Activated CD4-positive, CD25-positive, alpha-beta regulatory T cell treated with anti-CD3 and anti-CD28 coated beads, Interleukin-2, amount 50 U/mL, for 16 hours (primary cell): Measurements from ENCODE around the gene QPRT.
"Not testable (repeated sequence)": the region's sequence is repeated elsewhere in the genome, so short reads cannot be mapped to it uniquely, and the experiment has no call there.

ENCODE experiments used
- DNase-seq: peaks from one replicate; pipeline ENCODE4 v3.0.0-alpha.2; 2020; ENCODE audit warnings: low read depth, low spot score

QPRT gene

DNA sequence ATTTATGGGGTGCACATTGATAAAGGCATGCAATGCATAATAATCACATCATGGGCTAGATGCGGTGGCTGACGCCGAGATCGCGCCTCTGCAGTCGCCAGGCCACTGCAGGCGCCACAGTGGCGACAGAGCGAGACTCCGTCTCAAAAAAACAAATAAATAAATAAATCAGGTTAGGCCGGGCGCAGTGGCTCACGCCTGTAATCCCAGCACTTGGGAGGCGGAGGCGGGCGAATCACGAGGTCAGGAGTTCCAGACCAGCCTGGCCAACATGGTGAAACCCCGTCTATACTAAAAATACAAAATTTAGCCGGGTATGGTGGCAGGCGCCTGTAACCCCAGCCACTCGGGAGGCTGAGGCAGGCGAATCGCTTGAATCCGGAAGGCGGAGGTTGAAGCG lies 13.6 kb downstream of the QPRT start:
- DNase-seq = not testable (repeated sequence)

DNA sequence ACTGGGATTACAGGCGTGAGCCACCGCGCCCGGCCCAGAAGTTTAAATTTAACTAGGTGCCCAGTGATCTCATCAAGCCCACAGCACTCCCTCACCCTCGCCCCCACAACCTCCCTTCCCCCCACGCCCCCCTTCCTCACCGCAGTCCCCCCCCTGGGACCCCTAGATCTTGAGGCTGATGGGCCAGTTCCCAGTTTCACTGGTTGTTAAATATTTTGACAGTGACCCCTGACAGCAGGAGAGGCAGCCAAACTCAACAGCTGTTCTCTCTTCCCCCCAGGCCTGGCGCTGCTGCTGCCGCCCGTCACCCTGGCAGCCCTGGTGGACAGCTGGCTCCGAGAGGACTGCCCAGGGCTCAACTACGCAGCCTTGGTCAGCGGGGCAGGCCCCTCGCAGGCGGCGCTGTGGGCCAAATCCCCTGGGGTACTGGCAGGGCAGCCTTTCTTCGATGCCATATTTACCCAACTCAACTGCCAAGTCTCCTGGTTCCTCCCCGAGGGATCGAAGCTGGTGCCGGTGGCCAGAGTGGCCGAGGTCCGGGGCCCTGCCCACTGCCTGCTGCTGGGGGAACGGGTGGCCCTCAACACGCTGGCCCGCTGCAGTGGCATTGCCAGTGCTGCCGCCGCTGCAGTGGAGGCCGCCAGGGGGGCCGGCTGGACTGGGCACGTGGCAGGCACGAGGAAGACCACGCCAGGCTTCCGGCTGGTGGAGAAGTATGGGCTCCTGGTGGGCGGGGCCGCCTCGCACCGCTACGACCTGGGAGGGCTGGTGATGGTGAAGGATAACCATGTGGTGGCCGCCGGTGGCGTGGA lies 15.6 kb downstream of the QPRT start:
- no peak for DNase-seq

DNA sequence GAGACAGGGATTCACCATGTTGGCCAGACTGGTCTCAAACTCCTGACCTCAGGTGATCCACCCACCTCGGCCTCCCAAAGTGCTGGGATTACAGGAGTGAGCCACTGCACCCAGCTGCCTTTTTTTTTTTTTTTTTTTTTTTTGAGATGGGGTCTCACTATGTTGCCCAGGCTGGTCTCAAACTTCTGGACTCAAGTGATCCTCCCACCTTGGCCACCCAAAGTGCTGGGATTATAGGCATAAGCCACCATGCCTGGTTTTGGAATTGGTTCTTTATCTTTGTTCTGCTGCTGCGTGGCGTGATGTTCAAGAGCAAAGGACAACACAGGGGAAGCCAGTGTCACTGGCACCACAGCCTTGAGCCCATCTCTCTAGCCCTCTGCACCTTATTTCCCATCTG lies 16.7 kb downstream of the QPRT start:
- DNase-seq = not testable (repeated sequence)

DNA sequence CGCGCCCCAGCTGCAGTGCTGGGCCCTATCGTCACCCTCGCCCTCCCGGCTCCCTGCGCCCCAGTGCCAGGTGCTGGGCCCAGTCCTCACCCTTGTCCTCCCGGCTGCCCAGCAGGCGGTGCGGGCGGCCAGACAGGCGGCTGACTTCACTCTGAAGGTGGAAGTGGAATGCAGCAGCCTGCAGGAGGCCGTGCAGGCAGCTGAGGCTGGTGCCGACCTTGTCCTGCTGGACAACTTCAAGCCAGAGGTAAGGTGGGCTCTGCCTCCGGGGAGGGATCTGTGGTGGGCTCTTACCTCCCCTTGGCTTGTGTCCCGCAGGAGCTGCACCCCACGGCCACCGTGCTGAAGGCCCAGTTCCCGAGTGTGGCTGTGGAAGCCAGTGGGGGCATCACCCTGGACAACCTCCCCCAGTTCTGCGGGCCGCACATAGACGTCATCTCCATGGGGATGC lies 17.9 kb downstream of the QPRT start:
- DNase-seq = no peak

DNA sequence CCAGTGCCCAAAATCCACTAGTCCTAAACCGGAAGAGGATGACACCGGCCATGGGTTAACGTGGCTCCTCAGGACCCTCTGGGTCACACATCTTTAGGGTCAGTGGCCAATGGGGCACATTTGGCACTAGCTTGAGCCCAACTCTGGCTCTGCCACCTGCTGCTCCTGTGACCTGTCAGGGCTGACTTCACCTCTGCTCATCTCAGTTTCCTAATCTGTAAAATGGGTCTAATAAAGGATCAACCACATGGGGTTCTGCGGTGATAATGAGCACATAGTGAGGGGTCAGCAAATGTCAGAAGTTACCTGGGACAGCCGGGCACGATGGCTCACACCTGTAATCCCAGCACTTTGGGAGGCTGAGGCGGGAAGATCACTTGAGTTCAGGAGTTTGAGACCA lies 18.4 kb downstream of the QPRT start:
- DNase-seq = no peak

DNA sequence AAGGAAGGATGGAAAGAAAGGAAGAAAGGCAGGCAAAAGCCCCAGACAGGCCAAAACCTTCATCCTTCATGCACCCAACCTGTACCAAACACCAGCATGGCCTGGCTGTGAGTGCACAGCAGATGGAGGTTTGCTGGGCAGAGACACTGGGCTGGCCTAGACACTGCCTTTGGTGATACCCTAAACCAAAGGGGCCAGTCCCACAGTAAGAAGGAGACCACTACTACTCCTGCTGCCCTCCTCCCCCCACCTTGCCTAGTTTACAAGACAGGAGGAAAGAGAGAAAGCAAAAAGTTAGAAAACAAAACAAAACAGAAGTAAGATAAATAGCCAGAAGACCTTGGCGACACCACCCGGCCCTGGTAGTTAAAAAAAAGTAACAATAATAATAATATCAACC lies 19.1 kb downstream of the QPRT start:
- no peak for DNase-seq

DNA sequence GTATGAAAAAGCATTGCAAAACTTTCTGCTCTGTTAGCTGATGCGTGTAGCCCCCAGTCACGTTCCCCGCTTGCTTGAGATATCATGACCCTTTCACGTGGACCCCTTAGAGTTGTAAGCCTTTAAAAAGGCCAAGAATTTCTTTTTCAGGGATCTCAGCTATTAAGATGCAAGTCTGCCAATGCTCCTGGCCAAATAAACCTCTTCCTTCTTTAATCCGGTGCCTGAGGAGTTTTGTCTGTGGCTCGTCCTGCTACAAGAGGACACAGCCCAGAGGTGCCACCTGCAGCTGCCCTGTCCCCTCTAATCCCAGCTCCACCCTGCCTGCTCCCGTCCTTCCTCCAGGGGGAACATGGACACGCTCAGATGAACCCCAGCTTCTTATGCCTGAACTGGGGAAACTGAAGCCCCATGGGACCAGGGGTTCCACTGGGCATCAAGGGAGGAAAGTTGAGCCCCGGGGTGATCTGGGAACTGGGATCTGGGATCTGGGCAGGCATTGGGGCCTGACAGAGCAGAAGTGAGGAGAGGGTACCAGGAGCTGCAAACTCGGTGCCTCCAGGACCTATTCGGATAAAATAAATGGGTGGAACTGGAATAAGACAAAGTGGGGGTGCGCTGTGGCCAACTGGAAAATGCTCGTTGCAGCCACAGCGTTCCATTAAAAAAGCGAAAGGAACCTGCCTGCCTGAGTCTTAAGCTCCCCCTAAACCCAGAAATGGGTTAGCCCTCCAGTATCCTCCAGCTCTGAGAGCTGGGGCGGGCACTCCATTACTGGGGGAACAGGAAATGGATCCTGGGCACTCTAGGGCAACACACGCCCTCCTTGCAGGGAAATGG lies 19.7 kb downstream of the QPRT start:
- DNase-seq = no peak

DNA sequence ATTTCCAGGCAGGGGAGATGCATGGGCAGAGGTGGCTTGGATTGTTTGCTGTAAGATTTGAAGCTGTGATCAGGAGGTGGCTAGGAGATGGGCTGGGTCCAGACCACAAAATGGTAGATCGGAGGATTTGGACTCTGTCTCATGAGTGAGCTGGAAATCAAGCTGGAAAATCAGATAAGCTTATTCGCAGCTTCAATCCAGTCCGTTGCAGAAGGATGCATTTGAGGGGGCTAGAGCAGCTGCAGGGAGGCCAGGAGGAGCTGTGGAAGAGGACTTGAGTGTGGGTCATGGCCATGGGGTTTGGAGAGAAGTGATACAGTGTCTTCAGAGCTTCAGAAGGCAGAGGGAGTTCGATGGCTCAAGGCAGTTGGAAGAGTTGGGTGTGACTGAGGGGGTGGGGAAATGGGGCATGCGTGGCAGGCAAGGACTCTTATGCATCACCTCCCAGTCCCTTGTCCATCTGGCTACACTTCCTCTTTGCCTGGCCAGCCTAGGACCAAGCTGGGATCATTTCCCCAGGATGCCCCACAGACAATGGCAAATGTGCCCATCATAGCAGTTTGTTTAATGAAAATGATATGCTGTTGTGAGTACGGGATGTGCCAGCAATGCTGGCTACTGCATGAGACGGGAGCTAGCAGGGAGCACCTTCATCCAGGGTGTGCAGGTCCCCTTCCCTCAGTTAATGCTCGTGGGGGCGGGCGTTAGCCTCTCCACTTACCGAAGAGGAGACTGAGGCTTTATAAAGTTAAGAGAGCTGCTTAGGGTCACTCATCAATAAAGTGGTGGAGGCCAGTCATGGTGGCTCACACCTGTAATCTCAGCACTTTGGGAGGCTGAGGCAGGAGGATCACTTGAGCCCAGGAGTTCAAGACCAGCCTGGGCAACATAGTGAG lies 20.6 kb downstream of the QPRT start:
- no peak for DNase-seq

DNA sequence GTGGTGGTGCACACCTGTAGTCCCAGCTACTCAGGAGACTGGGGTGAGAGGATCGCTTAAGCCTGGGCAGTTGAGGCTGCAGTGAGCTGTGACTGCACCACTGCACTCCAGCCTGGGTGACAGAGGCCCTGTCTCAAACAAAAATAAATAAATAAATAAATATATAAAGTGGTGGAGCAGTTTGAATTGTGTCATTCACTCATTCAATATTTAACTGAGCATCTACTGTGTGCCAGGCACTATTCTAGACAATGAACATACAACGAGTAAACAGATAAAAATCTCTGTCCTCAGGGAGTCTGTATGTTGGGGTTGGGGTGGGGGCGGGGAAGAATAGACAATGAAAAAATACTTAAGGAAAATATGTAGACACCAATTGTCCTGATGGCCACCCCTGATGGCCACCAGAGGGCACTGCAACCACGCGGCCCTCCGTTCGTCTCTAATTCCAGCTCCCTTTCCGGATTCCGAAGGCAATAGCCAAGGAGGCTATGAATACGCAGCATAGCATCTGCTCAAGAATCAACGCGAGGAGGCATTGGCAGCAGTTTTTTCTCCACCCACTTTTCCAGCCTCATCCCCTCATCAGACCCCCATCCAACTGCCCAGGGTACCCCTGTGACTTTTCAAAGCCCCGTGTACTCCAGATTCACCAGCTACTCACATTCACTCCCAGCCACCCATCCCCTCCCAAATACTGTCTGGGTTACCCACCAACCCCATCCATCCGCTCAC lies 21.4 kb downstream of the QPRT start:
- peak; percentile 54 for DNase-seq

DNA sequence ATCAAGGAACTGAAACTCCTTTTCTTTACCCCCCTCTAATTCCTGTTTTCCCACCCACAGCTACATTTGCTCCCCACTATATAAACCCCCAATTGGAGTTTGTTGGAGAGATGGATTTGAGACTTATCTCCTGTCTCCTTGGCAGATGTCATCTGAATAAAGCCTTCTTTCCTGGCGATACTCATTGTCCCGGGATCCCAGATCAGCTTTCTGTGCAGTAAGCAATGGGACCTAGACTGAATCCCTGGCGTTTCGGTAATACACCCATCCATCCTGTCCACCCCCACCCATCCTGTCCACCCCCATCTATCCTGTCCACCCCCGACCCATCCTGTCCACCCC lies 22.2 kb downstream of the QPRT start:
- DNase-seq = no peak

DNA sequence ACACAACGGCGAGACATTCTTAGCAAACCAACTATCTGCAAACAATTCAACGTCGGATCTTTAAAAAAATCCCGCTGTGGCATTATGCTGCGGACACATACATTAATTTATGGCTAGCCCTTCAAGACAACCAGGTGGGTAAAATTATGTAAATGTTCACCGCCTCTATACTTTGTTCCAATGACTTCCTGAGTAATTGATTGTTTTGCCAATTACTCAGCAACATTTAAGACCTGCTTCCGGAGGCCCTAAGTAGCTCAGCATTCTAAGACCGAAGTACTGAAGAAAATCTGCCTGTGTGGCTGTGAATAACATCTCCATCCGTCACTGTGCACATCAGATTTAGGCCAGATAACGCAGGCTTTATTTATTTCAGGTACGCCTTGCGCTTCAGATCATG lies 23.3 kb downstream of the QPRT start:
- DNase-seq = no peak

DNA sequence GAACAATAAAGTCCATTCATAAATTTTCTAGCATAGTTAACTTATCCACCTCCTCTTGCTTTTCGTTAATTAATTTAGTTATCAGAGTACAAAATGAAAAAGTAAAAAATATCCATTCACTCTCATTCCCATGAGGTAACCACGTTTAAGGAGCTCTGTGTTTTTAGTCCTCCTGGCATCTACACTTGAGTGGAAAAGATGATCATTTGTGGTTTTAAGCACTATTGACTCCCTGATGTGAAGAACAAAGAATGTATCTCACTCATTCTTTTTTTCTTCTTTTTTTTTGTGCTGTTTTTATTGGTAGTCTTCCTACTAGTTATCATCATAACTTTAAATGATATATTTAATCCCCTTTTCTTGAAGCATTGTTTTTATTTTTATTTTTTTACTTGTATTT lies 26.1 kb downstream of the QPRT start:
- no peak for DNase-seq

DNA sequence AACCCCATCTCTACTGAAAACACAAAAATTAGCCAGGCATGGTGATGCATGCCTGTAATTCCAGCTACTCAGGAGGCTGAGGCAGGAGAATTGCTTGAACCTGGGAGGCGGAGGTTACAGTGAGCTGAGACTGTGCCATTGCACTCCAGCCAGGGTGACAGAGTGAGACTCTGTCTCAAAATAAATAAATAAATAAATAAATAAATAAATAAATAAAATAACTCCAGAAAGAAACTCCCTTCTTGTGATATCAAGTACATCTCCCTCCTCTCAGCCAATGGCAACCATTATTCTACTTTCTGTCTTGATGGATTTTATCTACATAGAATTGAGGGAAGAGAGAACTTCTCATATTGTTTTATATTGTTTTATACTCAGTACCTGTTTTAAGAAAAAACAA lies 28.2 kb downstream of the QPRT start:
- DNase-seq = not testable (repeated sequence)

DNA sequence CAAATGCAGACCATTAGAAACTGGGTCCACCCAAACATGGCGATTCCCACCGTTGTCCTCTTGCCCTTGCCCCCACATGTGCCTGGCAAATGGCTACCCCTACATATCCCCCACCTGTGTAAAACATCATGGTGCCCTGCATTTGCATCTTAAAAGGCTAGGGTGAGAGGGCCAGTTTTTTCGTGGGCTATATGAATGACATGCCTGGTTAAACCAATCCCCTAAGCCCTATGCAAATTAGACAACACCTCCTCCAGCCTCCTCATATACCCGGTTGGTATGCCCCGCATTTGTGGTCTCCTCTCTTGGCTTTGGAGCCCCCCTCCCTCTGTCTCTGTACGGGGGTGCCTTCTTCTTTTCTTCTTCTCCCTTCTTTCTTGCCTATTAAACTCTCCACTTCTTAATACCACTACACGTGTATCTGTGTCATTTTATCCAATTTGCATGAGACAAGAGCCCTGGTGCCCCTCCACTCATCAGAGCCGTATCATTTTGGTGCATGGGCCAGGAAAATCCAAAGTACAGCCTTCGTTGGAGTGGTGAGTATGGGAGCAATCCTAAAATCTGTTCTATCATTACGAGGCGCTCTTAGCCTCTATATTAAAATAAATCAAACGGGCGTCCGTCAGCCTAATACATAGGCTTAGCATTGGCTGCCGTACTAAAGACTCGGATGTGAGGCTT lies 30.1 kb downstream of the QPRT start:
- no peak for DNase-seq

DNA sequence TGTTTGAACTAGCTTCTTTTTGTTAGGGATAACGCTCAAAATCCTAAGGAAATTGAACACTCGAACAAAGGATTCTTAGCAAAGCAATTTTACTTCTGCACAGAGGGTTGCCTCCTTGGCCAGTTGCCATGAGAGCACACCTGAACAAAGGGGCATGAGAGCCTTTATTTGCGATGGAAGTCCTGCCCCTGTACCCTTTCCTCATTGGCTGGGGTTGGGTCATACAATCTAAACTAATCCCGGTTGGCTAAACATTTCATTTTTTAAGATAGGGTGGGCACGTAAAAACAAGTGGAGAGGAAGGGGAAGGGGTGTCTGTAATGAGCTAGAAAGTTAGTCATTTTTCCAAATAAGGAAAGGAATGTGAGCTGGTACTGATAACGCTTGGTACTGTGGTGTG lies 30.7 kb downstream of the QPRT start:
- not testable (repeated sequence) for DNase-seq

DNA sequence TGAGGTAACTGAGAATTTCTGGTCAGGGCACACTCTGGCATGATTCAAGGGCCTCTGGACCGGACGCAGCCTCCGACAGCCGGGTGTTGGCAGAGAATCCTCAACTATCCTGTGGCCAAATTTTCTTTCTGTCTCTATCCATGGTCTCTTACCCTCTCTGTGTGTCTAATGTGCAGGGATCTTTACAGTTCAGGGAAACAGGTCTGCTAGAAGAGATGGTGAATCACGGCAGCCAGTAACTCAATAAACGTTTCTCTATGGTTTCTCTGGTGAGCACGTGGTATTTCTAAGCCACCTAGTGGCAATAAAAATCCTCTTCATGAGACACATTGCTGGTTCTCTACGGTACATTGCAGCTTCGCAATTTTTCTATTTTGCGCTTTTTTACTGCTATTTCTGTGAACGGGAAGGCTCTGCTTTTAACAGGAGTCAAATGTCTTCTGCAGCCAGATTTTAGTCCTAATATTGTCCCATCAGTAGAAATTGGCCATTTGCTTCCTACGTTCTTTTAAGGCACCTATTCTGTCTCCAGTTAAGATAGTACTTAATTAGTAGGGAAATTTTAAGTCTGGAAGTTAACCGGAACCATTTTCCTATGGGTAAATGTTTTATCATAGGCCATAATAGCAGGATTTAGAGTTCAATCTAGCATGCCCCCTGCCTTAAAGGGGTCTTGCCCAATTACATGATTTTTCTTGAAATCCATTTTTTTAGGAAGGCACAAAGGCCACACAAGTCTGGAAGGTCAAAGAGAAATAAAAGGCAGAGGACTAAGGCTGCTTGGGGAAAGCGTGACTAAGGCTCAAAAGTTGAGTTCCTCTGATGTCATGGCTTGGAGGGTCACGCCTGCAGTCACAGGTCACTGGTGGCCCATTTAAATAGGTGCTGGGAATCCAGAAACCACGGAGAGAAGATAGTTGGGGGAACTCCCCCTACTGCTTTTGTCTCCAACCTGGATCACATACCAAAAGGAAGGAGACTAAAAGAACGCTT lies 31.5 kb downstream of the QPRT start:
- DNase-seq = no peak

DNA sequence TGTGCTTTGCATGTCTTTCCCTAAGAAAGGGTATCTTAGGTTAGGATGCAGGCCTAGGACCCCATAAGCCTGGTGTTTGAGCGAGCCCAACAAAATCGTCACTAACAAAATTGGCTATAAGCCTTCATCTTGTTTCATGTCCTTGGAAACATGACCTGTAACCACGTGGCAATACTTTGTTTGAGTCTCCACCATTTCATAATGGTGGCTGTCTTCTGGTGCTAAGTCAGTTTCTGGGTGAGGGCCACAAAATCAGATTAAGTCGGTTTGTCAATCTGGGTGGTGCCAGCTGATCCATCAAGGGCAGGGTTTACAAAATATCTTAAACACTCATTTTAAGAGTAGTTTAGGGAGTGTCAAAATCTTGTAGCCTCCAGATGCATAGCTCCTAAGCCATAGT lies 33.8 kb downstream of the QPRT start:
- DNase-seq = no peak

DNA sequence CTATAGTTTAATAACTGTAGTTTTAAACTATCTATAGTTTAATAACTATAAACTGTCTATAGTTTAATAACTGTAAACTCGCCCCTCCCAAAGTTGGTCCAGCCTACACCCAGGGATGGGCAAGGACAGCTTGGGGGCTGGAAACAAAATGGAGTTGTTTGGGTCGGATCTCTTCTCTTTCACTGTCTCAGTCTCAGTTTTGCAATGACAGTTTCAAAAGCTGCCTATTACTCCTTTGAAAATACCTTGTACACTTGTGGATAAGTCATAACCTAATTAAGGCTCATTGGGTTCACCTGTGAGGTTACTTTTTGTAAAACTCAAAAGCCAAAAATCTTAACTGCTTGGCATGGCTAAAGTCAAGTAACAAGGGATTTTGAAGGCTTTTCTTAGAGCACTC lies 35.4 kb downstream of the QPRT start:
- DNase-seq = no peak

DNA sequence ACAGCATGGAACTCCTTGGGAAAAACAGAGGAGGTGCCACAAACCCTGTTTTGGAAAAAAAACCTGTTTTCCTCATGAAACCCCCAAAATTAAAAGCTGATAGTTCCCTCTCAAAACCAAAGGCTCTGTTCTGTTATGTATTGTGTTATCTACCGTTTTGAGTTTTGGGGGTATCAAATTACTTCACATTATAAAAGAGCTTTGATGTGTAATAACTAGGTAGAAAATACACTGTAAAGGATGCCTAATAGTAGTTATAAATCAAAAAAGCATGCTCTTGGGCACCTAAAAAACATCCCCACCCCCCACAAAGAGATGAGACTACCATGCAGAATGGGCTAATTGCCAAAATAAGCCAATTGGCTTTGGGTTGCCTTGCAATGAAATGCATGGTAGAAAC lies 36.0 kb downstream of the QPRT start:
- no peak for DNase-seq

DNA sequence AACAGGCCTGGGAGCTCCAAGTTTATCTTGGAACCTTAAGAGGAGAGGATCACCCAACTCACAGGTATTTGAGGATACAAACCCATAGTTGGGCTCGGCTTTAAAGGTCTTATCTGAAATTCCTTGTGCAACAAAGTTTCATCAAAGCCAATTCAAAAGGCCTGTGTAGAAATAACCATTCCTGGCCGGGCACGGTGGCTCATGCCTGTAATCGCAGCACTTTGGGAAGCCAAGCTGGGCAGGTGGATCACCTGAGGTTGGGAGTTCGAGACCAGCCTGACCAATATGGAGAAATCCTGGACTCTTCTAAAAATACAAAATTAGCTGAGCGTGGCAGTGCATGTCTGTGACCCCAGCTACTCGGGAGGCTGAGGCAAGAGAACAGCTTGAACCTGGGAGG lies 38.1 kb downstream of the QPRT start:
- DNase-seq = no peak
